ENCODE data around the gene AGBL5.
A peak's percentile ranks its signal among the peaks of the same experiment; 100 is the strongest.

Gene AGBL5

DNA sequence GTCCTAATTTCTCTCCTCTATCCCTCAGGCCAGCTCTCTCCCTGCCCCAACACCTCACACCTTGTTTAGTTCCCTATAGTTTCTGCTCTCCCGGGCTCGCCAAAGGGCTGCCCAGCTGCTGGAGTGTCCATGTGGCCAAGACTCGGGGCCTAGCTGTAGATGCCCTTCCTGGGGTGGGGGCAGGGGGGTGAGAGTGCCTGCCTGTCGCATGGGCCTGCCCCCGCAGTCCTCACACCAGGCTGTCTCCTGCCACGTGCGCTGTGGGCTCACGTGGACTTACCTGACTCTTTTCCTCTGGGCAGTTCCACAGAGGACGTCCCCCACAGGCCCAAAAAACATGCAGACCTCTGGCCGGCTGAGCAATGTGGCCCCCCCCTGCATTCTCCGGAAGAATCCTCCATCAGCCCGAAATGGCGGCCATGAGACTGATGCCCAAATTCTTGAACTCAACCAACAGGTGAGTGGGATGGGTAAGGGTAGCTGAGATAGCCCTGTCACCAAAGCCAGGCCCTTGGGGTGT is 26.1 kb upstream of the AGBL5 start:
- DNase-seq = no peak

DNA sequence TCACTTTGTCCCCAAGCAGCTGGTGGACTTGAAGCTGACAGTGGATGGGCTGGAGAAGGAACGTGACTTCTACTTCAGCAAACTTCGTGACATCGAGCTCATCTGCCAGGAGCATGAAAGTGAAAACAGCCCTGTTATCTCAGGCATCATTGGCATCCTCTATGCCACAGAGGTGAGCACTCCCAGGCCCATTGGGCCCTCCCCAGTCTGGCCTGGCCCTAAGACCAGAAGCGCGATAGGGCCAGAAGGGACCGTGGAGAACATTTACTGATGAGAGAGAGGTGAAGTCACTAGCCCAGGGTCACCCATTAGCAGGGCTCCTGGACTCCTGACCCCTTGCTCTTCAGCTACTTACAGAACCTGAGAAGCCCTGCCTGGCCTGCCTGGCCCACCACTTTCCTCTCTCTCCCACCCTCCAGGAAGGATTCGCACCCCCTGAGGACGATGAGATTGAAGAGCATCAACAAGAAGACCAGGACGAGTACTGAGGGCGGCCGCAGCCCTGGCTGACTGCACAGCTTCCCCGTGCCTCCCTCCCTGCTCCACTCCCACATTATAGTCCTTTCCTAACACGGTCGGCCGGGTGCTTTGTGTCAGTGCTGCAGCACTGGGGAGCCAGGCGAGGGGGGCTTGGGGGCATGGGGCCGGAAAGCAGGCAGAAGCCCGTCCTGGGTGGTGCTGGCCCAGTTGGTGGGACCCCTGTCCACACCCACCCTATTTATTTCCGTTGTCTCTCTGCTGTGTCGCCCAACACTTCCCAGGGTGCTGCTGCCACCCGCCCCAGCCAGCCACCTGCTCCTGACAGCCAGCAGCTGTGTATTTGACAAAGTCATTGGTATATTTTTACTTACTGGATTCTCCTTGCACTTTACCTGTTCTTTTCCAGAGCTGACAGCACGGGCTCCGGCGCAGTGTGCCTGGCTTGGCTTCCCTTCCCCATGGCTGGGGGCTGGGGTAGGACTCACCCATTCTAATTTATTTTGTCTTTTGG is 25.3 kb upstream of the AGBL5 start:
- DNase-seq = no peak

GRCh38 chr2:27027211-27027651 is 24.2 kb upstream of the AGBL5 start:
- DNase-seq = no peak

DNA sequence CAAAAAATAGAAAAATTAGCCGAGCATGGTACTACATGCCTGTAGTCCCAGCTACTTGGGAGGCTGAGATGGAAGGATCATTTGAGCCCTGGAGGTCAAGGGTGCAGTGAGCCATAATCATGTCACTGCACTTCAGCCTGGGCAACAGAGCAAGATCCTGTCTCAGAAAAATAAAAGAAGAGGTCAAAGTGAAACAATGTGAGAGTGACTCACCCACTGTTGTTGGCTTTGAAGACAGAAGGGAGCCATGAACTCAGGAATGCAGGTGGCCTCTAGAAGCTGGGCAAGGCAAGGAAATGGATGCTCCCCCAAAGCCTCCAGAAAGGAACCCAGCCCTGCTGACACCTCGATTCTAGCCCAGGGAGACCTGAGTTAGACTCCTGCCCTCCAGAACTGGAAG is 22.4 kb upstream of the AGBL5 start:
- DNase-seq = no peak

GRCh38 chr2:27032495-27033252 is 18.8 kb upstream of the AGBL5 start, which contains the start of gene TMEM214:
Gene TMEM214, plus strand, starts transcription at chr2:27032965. Its CDS starts 51 bp downstream, at chr2:27033016.
- DNase-seq = peak; percentile 83

- no peak for DNase-seq
These were observed 18.1 kb upstream of the AGBL5 start for GRCh38 chr2:27033253-27033852.

GRCh38 chr2:27038012-27038411 is 13.5 kb upstream of the AGBL5 start:
- no peak for DNase-seq

DNA sequence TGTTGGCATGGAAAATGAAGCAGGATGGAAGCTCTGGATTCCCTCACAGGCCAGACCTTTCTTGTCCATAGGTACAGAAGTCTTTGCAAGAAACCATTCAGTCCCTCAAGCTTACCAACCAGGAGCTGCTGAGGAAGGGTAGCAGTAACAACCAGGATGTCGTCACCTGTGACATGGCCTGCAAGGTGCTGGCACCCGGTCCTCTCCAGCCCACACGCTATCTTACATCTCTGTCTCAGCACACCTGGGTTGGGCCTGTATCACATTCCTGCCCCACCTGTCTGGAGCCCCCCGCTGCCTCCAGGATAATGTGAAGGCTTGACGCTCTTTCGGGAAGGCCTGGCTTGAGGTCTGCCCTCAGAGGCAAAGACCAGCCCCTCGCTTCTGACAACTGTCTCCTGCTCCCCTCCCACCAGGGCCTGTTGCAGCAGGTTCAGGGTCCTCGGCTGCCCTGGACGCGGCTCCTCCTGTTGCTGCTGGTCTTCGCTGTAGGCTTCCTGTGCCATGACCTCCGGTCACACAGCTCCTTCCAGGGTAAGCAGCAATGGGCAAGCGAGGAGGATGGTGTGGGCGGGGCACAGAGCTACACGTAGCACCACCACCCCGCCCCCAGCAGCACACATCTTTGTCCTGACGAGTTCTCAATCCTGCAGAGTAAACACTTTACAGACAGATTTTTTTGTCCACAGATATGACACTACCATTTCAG is 12.7 kb upstream of the AGBL5 start:
- no peak for DNase-seq

DNA sequence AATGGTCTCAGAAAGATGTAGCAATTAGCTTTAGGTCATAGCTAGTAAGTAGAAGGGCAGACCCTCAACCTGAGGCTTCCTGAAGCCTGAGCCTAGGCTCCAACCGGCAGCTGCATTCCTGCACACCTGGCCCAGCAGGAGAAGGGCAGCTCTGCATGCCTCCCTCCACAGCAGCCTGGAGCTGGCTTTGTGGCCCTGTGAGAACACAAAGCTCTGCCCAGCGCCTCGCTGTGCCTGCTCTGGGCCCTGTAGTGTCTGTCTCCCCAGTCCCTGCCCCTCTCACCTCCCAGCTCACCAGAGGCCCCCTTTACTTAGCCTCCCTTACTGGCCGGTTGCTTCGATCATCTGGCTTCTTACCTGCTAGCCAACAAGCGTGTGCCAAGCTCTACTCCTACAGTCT is 12.0 kb upstream of the AGBL5 start:
- no peak for DNase-seq

- DNase-seq = no peak
These were observed 11.6 kb upstream of the AGBL5 start for GRCh38 chr2:27039871-27040270.

DNA sequence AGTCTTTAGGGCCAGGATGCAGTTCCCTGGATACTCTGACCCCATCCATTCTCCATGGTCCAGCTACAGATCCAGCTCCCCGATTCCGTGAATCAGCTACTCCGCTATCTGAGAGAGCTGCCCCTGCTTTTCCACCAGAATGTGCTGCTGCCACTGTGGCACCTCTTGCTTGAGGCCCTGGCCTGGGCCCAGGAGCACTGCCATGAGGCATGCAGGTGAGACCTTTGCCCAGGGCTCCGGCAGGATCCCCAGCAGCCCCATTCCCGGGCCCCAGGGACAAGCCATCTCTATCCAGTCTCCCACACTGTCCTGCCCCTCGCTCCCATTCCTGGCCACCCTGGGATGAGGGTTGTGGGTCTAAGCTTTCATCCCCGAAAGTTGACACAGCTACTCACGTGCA is 11.2 kb upstream of the AGBL5 start:
- no peak for DNase-seq

GRCh38 chr2:27041752-27042151 is 9.7 kb upstream of the AGBL5 start:
- DNase-seq = no peak

GRCh38 chr2:27042159-27042661 is 9.3 kb upstream of the AGBL5 start:
- no peak for DNase-seq

DNA sequence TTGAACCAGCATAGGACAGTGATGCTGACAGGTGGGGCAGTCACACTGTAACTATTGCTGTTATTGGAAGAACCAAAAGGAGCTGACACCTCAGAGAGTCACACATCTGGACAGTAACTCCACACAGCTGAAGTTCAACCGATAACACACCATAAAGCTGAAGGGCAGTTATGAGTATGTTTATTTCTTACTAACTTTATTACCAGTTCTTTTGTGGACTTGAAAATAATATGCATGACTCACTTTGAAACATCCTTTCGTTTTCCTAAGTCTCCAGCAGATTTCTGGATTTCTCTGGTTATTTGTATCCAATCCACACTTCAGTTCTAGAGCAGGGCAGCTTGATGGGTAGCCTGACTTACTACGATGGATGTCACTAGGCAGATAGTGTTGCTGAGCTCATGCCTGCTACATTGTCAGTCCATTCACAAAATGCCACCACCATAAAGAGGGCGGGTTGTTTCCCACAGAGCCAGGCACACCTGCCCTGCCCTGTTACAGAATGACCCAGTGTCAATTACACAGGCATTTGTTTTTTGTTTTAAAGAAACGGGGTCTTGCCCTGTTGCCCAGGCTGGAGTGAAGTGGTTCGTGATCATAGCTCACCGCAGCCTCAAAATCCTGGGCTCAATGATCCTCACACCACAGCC is 8.4 kb upstream of the AGBL5 start:
- no peak for DNase-seq

- DNase-seq = peak; percentile 76
These were observed 1.8 kb upstream of the AGBL5 start for GRCh38 chr2:27049422-27050280.

DNA sequence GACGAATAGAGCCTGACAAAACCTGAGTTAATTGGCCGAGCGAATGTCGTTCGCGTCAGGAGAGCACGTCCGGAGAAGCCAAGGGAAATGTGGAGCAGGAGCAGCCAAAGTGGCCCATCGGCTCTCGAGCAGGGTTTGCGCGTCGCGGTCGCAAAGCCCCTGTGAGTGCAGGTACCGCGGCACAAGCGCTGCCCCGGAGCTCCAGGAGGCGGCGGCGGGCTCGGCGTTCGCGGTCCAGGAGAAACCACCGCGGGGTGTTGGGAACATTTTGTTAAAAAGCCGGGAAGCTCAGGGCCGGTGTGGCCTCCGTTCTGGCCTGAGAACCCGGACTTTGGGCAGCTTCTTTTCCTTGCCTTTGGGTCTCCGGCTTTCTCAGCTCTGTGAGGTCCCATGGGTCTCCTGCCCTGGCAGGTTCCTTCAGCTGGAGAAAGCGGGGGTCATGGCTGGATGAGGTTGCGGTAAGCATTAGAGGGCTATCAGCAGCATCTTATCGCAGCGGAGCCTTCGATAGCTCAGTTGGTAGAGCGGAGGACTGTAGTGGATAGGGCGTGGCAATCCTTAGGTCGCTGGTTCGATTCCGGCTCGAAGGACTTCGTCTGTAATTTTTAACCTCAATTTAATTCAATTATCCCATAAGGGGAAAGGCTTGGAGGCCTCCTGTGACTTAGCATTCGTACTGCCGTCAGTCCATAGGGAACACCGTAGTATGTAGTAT is 1.0 kb upstream of the AGBL5 start:
- peak; percentile 94 for DNase-seq

- no peak for DNase-seq
These were observed 606 bp downstream of the AGBL5 start for GRCh38 chr2:27051902-27052645.

DNA sequence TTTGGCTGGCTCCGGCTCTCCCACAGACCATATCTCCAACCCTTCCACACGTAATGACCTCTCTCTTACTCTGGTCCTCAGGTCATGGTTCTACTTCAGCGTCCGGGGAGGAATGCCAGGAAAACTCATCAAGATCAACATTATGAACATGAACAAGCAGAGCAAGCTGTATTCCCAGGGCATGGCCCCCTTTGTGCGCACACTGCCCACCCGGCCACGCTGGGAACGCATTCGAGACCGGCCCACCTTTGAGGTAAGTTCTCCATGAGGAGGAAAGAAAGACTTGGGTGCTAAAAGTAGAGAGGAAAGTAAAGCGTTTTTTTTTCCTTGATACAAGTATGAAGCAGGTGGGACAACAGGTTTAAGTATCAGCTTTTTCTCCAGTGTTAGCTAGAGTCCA is 1.9 kb downstream of the AGBL5 start:
- no peak for DNase-seq

DNA sequence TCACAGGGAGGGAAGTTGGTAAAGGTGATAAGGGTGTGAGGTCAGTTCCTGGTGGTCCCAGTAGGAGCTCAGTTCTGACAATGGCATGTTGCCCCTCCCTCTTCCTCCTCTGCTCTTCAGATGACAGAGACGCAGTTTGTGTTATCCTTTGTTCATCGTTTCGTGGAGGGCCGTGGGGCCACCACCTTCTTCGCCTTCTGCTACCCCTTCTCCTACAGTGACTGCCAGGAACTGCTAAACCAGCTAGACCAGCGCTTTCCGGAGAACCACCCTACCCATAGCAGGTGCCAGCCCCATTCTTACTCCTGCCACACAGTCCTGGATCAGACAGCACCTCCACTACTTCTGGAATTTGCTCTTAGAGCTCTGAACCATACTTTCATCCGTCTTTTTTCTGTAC is 2.3 kb downstream of the AGBL5 start:
- DNase-seq = no peak

Data from NCI-H2171 (cell line).